Keratinocyte (primary cell): ENCODE measurements around the gene HMGB1. TPM values are rescaled to one million over a fixed set of nuclear protein-coding genes. Genes with fewer than 3 reads are reported as not detected.
"Not testable (repeated sequence)": the region's sequence is repeated elsewhere in the genome, so short reads cannot be mapped to it uniquely, and the experiment has no call there.

Experiments
- DNase-seq: peaks from one replicate; pipeline ENCODE4 v3.0.0-alpha.2; 2011; ENCODE audit warnings: low read depth, missing footprints, low spot score
- FAIRE-seq: peaks from 2 replicates; lab custom pipeline; 2011; peaks lifted over from hg19 to GRCh38; lab: Jason Lieb, UNC
- H2AFZ ChIP-seq: 2 replicates; pipeline ENCODE4 v1.6.0; 2012; ENCODE audit warnings: low read length, control low read depth, inconsistent platforms; ENCODE audit not compliant: control insufficient read depth
- H3K27ac ChIP-seq: 2 replicates; pipeline ENCODE4 v1.5.1; 2011; ENCODE audit warnings: low read length; ENCODE audit not compliant: control insufficient read depth, insufficient read depth
- H3K27me3 ChIP-seq: 3 replicates; pipeline ENCODE4 v1.6.0; 2011; ENCODE audit warnings: low read length; ENCODE audit not compliant: control insufficient read depth, insufficient read depth; ENCODE audit errors: extremely low read depth
- H3K36me3 ChIP-seq, 2 experiments: 2 replicates in 1 of 2; 3 replicates in 1 of 2; pipeline ENCODE4 v1.5.1; 2011; ENCODE audit warnings: low read length in 2 of 2, mild to moderate bottlenecking in 1 of 2; ENCODE audit not compliant: control insufficient read depth in 2 of 2, insufficient read depth in 2 of 2; ENCODE audit errors: extremely low read depth in 1 of 2
- H3K4me1 ChIP-seq: 3 replicates; pipeline ENCODE4 v1.5.1; 2011; ENCODE audit warnings: low read length; ENCODE audit not compliant: control insufficient read depth, insufficient read depth; ENCODE audit errors: extremely low read depth
- H3K4me2 ChIP-seq: 3 replicates; pipeline ENCODE4 v1.6.0; 2011; ENCODE audit warnings: low read depth, low read length; ENCODE audit not compliant: control insufficient read depth, insufficient read depth; ENCODE audit errors: extremely low read depth
- H3K4me3 ChIP-seq, 3 experiments: fragments of 200-600 bp in 1 of 3; sonication (generic) in 1 of 3; 2 replicates in 2 of 3; 3 replicates in 1 of 3; pipeline ENCODE4 v1.5.1; 2011 to 2016; ENCODE audit warnings: low read length in 3 of 3, mild to moderate bottlenecking in 3 of 3, control low read depth in 2 of 3, inconsistent platforms in 1 of 3, low read depth in 1 of 3, mixed read lengths in 1 of 3, mixed run types in 1 of 3, moderate library complexity in 1 of 3; ENCODE audit not compliant: control insufficient read depth in 2 of 3, insufficient read depth in 2 of 3; ENCODE audit errors: extremely low read depth in 1 of 3
- H3K79me2 ChIP-seq: 2 replicates; pipeline ENCODE4 v1.6.0; 2012; ENCODE audit warnings: low read length; ENCODE audit not compliant: control insufficient read depth, insufficient read depth
- H3K9ac ChIP-seq: 3 replicates; pipeline ENCODE4 v1.6.0; 2011; ENCODE audit warnings: low read length; ENCODE audit not compliant: control insufficient read depth, insufficient read depth; ENCODE audit errors: extremely low read depth
- H3K9me1 ChIP-seq: 3 replicates; pipeline ENCODE4 v1.6.0; 2011; ENCODE audit warnings: low read length; ENCODE audit not compliant: control insufficient read depth, insufficient read depth; ENCODE audit errors: extremely low read depth
- H3K9me3 ChIP-seq: 2 replicates; pipeline ENCODE4 v1.5.1; 2012; ENCODE audit warnings: low read depth, low read length; ENCODE audit not compliant: control insufficient read depth
- H4K20me1 ChIP-seq: 3 replicates; pipeline ENCODE4 v1.6.0; 2011; ENCODE audit warnings: low read length; ENCODE audit not compliant: control insufficient read depth, insufficient read depth; ENCODE audit errors: extremely low read depth
- EZH2 ChIP-seq: IDR thresholded peaks from one replicate; pipeline ENCODE4 v1.6.1; 2012; ENCODE audit warnings: inconsistent platforms, mild to moderate bottlenecking, low read length, moderate library complexity
- dilution Hi-C: fragments of 300-500 bp; cut with MboI; formaldehyde crosslinking; loops from one replicate; pipeline ENCODE4 v1.7.0; 2020; ENCODE audit warnings: low sequenced_read_pairs; ENCODE audit not compliant: extremely low pct_ligation_motif_present
- polyA plus RNA-seq, 5 experiments: library from polyadenylated mRNA; depleted of rRNA in 3 of 5; stranded (reverse) in 3 of 5; stranded (forward) in 1 of 5; unstranded in 1 of 5; fragments of >200 nt; gene quantifications; 1 replicate in 1 of 5; 2 replicates in 3 of 5; 3 replicates in 1 of 5; pipeline versions ENCODE4 v1.2.1 to v1.2.3, GENCODE V29; 2011 to 2012; ENCODE audit warnings: missing spikeins in 2 of 5, low read depth in 1 of 5, low replicate concordance in 1 of 5
- TF ChIP-seq, protein P1 (sequence below), 3 experiments: IDR thresholded peaks in 1 of 3; conservative IDR thresholded peaks in 1 of 3; optimal IDR thresholded peaks in 1 of 3; 2 replicates in 2 of 3; 3 replicates in 1 of 3; pipeline versions ENCODE3 to v1.5.1; 2011; ENCODE audit warnings: low read length in 3 of 3, mild to moderate bottlenecking in 3 of 3, moderate library complexity in 2 of 3, control low read depth in 1 of 3, inconsistent platforms in 1 of 3; ENCODE audit not compliant: insufficient read depth in 2 of 3; ENCODE audit errors: extremely low read depth in 1 of 3

The HMGB1 gene
- polyA plus RNA-seq, 1 donor (not counting 4 experiments of a cell fraction or from before 2014, with no cell fraction given) = 221 TPM

DNA sequence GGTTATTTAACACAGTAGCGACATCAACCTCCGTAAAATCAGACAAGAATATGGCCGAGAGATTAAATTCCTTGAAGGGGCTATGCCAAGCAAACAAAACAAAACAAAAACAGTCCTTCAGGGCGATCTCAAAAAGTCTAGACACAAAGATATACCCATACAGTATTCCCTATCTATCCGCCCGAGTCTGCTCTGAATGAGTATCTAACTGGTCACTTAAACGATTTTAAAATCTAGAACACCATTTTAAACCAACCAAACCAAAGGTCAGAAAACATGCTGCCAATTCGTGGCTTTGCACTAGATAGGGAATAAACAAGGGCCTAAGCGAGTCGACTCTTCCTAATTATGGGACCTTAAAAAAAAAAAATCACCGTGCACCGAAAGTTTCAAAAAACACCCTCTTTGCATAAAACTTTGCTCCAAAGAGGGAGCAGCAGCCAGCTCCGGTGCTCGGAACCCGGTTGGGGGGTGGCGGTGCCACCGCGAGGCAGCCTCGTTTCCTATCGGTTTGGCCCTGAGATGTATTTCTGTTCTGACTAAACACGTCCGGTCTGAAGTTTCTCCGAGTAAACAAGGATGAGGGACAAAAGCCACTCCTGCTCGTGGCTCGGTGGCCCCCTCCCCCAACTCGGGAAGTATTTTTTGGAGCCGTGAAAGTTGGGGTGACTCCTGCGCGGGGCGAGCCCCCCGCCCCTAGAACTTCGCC, 1.8 kb downstream of the HMGB1 start:
- H2AFZ ChIP-seq = peak overlapping the region; percentile 7
- peaks cover 1 to 10% of the 10 kb centered on the region in 2 experiments for H3K36me3 ChIP-seq
- no peak for DNase-seq
- FAIRE-seq = no peak
- no peaks in the 10 kb centered on the region for H4K20me1 ChIP-seq
- H3K27me3 ChIP-seq = no peaks in the 10 kb centered on the region
- H3K4me1 ChIP-seq = peaks cover 16% of the 10 kb centered on the region
- H3K9me3 ChIP-seq = no peaks in the 10 kb centered on the region
- H3K79me2 ChIP-seq = peaks cover 23% of the 10 kb centered on the region
- peak overlapping the region; percentile 51 to 94 (median 67) for H3K4me3 ChIP-seq
- peak overlapping the region; percentile 95 for H3K9ac ChIP-seq
- H3K4me2 ChIP-seq = peak overlapping the region; percentile 90
- peak overlapping the region; percentile 94 for H3K27ac ChIP-seq
- dilution Hi-C loops = no loop called here
- no peaks in the 10 kb centered on the region for H3K9me1 ChIP-seq
- TF ChIP-seq EZH2 = no peak
- TF ChIP-seq, protein P1, sequence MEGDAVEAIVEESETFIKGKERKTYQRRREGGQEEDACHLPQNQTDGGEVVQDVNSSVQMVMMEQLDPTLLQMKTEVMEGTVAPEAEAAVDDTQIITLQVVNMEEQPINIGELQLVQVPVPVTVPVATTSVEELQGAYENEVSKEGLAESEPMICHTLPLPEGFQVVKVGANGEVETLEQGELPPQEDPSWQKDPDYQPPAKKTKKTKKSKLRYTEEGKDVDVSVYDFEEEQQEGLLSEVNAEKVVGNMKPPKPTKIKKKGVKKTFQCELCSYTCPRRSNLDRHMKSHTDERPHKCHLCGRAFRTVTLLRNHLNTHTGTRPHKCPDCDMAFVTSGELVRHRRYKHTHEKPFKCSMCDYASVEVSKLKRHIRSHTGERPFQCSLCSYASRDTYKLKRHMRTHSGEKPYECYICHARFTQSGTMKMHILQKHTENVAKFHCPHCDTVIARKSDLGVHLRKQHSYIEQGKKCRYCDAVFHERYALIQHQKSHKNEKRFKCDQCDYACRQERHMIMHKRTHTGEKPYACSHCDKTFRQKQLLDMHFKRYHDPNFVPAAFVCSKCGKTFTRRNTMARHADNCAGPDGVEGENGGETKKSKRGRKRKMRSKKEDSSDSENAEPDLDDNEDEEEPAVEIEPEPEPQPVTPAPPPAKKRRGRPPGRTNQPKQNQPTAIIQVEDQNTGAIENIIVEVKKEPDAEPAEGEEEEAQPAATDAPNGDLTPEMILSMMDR (optimal IDR thresholded peaks at IDR 0.05 in 1 of 3, IDR thresholded peaks at IDR 0.05 in 1 of 3, conservative IDR thresholded peaks at IDR 0.05 in 1 of 3; ENCODE audit: extremely low read depth in 1 of 3, insufficient read depth in 2 of 3, low read length in 3 of 3) = no peak

DNA sequence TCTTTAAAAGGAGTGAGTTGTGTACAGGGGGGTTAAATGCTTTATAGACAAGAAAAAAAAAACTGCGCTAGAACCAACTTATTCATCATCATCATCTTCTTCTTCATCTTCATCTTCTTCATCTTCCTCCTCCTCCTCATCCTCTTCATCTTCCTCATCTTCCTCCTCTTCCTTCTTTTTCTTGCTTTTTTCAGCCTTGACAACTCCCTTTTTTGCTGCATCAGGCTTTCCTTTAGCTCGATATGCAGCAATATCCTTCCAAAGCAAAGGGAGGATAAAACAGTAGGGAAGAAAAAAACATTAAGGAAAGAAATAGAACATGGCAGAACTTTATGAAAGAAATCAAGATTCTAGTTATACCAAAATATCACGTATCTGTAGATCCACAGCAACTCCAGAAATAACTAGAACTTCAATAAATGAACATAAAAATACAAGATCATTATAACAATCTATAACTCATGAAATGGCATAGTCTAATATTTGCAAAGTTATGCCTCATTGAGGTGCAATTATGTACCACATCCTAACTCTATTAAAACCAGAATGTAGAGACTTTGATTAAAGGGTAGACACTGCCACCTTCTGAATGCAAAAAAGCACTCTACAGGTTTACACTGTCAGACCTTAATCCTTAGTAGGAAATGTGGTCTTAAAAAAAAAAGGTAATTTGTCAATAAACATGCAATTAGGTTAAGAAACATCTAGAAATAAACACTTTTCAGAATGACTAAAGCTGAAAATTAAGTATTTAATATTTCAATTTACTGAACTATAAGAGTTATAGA, 4.3 kb downstream of the HMGB1 start:
- FAIRE-seq, H3K9me1 ChIP-seq, dilution Hi-C loops, H3K27me3 ChIP-seq, H3K9ac ChIP-seq, H3K4me1 ChIP-seq, H2AFZ ChIP-seq, H3K4me3 ChIP-seq, H3K4me2 ChIP-seq, H3K27ac ChIP-seq, DNase-seq, H4K20me1 ChIP-seq, H3K36me3 ChIP-seq, H3K9me3 ChIP-seq: not testable (repeated sequence)
- TF ChIP-seq, protein P1 (optimal IDR thresholded peaks at IDR 0.05 in 1 of 3, IDR thresholded peaks at IDR 0.05 in 1 of 3, conservative IDR thresholded peaks at IDR 0.05 in 1 of 3; ENCODE audit: extremely low read depth in 1 of 3, insufficient read depth in 2 of 3, low read length in 3 of 3) = peak in 1 of 3 experiments; percentile 41
- peaks cover 23% of the 10 kb centered on the region for H3K79me2 ChIP-seq
